H9 (cell line): ENCODE results near the gene NLRX1. TPM values are rescaled to one million over a fixed set of nuclear protein-coding genes. Genes with fewer than 3 reads are reported as not detected.

Experiments used
- DNase-seq: peaks from one replicate; pipeline ENCODE4 v3.0.0-alpha.2; 2017
- H2AFZ ChIP-seq: one replicate; pipeline ENCODE4 v1.6.1; 2013; ENCODE audit warnings: mild to moderate bottlenecking, low read length, control low read depth, moderate library complexity
- H2AK5ac ChIP-seq: 2 replicates; pipeline ENCODE4 v1.6.1; 2013; ENCODE audit warnings: low read length, control low read depth, mixed read lengths; ENCODE audit not compliant: insufficient read length
- H2BK120ac ChIP-seq: one replicate; pipeline ENCODE4 v1.6.1; 2013; ENCODE audit warnings: low read depth, mild to moderate bottlenecking, low read length, control low read depth, inconsistent platforms; ENCODE audit not compliant: poor library complexity, severe bottlenecking
- H2BK12ac ChIP-seq: 2 replicates; pipeline ENCODE4 v1.6.1; 2013; ENCODE audit warnings: low read length, control low read depth, mixed read lengths, low read depth; ENCODE audit not compliant: insufficient read length
- H2BK15ac ChIP-seq: 2 replicates; pipeline ENCODE4 v1.6.1; 2013; ENCODE audit warnings: low read depth, low read length, control low read depth
- H2BK20ac ChIP-seq: one replicate; pipeline ENCODE4 v1.6.1; 2013; ENCODE audit warnings: low read depth, mild to moderate bottlenecking, low read length, control low read depth, inconsistent platforms; ENCODE audit not compliant: poor library complexity, severe bottlenecking
- H2BK5ac ChIP-seq: 2 replicates; pipeline ENCODE4 v1.6.1; 2013; ENCODE audit warnings: low read length, control low read depth, mixed read lengths; ENCODE audit not compliant: insufficient read length
- H3K14ac ChIP-seq: 2 replicates; pipeline ENCODE4 v1.6.1; 2013; ENCODE audit warnings: low read length, control low read depth; ENCODE audit not compliant: insufficient read depth
- H3K18ac ChIP-seq: 2 replicates; pipeline ENCODE4 v1.6.1; 2013; ENCODE audit warnings: low read depth, mild to moderate bottlenecking, mixed read lengths, low read length, control low read depth; ENCODE audit not compliant: insufficient read length
- H3K23ac ChIP-seq: 2 replicates; pipeline ENCODE4 v1.6.1; 2013; ENCODE audit warnings: low read length, control low read depth, mixed read lengths, low read depth; ENCODE audit not compliant: insufficient read length
- H3K23me2 ChIP-seq: 2 replicates; pipeline ENCODE4 v1.6.1; 2013; ENCODE audit warnings: low read depth, mild to moderate bottlenecking, mixed read lengths, low read length, control low read depth; ENCODE audit not compliant: insufficient read length, poor library complexity, severe bottlenecking
- H3K27ac ChIP-seq: 2 replicates; pipeline ENCODE4 v1.5.1; 2013; ENCODE audit warnings: low read length, control low read depth, mixed read lengths, low read depth; ENCODE audit not compliant: insufficient read length
- H3K27me3 ChIP-seq: 2 replicates; pipeline ENCODE4 v1.6.1; 2013; ENCODE audit warnings: low read length, control low read depth, inconsistent platforms; ENCODE audit not compliant: insufficient read depth
- H3K4ac ChIP-seq: 2 replicates; pipeline ENCODE4 v1.6.1; 2013; ENCODE audit warnings: low read depth, mild to moderate bottlenecking, control low read depth, inconsistent platforms, low read length, moderate library complexity
- H3K4me1 ChIP-seq: 2 replicates; pipeline ENCODE4 v1.6.1; 2013; ENCODE audit warnings: low read length, control low read depth, inconsistent platforms; ENCODE audit not compliant: insufficient read depth
- H3K4me2 ChIP-seq: 2 replicates; pipeline ENCODE4 v1.6.1; 2013; ENCODE audit warnings: low read length, control low read depth, mixed read lengths; ENCODE audit not compliant: insufficient read length, insufficient read depth
- H3K56ac ChIP-seq: 2 replicates; pipeline ENCODE4 v1.6.1; 2013; ENCODE audit warnings: low read depth, mild to moderate bottlenecking, mixed read lengths, low read length, control low read depth; ENCODE audit not compliant: insufficient read length
- H3K79me1 ChIP-seq: 2 replicates; pipeline ENCODE4 v1.6.1; 2013; ENCODE audit warnings: low read depth, mild to moderate bottlenecking, moderate library complexity, low read length, control low read depth, inconsistent platforms; ENCODE audit not compliant: insufficient read depth, poor library complexity, severe bottlenecking
- H3K79me2 ChIP-seq: 2 replicates; pipeline ENCODE4 v1.6.1; 2013; ENCODE audit warnings: low read length, control low read depth, inconsistent platforms; ENCODE audit not compliant: insufficient read depth
- H3K9ac ChIP-seq: 2 replicates; pipeline ENCODE4 v1.6.1; 2013; ENCODE audit warnings: low read length, control low read depth, mixed read lengths; ENCODE audit not compliant: insufficient read length; ENCODE audit errors: extremely low read depth
- H3K9me3 ChIP-seq: one replicate; pipeline ENCODE4 v1.6.1; 2013; ENCODE audit warnings: low read depth, low read length, inconsistent platforms; ENCODE audit not compliant: control insufficient read depth
- H3T11ph ChIP-seq: one replicate; pipeline ENCODE4 v1.6.1; 2013; ENCODE audit warnings: mild to moderate bottlenecking, low read length, control low read depth, inconsistent platforms
- H4K20me1 ChIP-seq: one replicate; pipeline ENCODE4 v1.6.1; 2013; ENCODE audit not compliant: control insufficient read depth, insufficient read length, insufficient read depth
- H4K5ac ChIP-seq: 2 replicates; pipeline ENCODE4 v1.6.1; 2013; ENCODE audit warnings: low read depth, mild to moderate bottlenecking, mixed read lengths, low read length, control low read depth; ENCODE audit not compliant: insufficient read length
- H4K8ac ChIP-seq: replicated peaks from 2 replicates; pipeline ENCODE4 v1.6.1; 2013; ENCODE audit warnings: low read length, control low read depth, mixed read lengths, low read depth; ENCODE audit not compliant: insufficient read length
- H4K91ac ChIP-seq: 2 replicates; pipeline ENCODE4 v1.6.1; 2013; ENCODE audit warnings: low read depth, mild to moderate bottlenecking, moderate library complexity, mixed read lengths, low read length, control low read depth; ENCODE audit not compliant: insufficient read length
- H3K27ac Mint-ChIP-seq, 3 experiments: 2 replicates in 2 of 3; 3 replicates in 1 of 3; pipeline ENCODE4 v1.8.0; 2020 to 2021; ENCODE audit warnings: mixed read lengths in 3 of 3, mild to moderate bottlenecking in 1 of 3, moderate library complexity in 1 of 3
- H3K27me3 Mint-ChIP-seq: 2 replicates; pipeline ENCODE4 v1.8.0; 2021; ENCODE audit warnings: low read depth, mild to moderate bottlenecking, moderate library complexity, mixed read lengths
- H3K36me3 Mint-ChIP-seq, 3 experiments: 2 replicates in 2 of 3; 3 replicates in 1 of 3; pipeline ENCODE4 v1.8.0; 2020 to 2021; ENCODE audit warnings: low read depth in 3 of 3, mixed read lengths in 3 of 3; ENCODE audit not compliant: insufficient read depth in 1 of 3
- H3K4me1 Mint-ChIP-seq, 2 experiments: 2 replicates each; pipeline ENCODE4 v1.8.0; 2020; ENCODE audit warnings: mixed read lengths in 2 of 2
- H3K4me3 Mint-ChIP-seq, 2 experiments: 2 replicates in 1 of 2; 3 replicates in 1 of 2; pipeline ENCODE4 v1.8.0; 2020 to 2021; ENCODE audit warnings: mild to moderate bottlenecking in 2 of 2, mixed read lengths in 2 of 2, moderate library complexity in 1 of 2
- H3K9me3 Mint-ChIP-seq, 2 experiments: 2 replicates in 1 of 2; 3 replicates in 1 of 2; pipeline ENCODE4 v1.8.0; 2020; ENCODE audit warnings: mild to moderate bottlenecking in 2 of 2, mixed read lengths in 2 of 2, moderate library complexity in 1 of 2
- CTCF ChIP-seq: fragments of 200-600 bp; sonication (generic); conservative IDR thresholded peaks from 3 replicates; pipeline ENCODE4 v1.8.0; 2021; ENCODE audit warnings: antibody characterized with exemption, mild to moderate bottlenecking
- WGBS: extraction: QIAGEN DNeasy Blood & Tissue Kit; methylation state at CpG from one replicate; pipeline ENCODE4 v1.1.7; 2013; ENCODE audit warnings: missing lambda C conversion rate, low lambda C conversion rate, mixed read lengths; ENCODE audit not compliant: insufficient read length; ENCODE audit errors: extremely low coverage; 5-methylcytosine and 5-hydroxymethylcytosine counted together
- total RNA-seq: library from RNA; stranded (reverse); gene quantifications from 2 replicates; pipeline ENCODE4 v1.2.1, GENCODE V29; 2021

Gene NLRX1
- total RNA-seq, 1 experiment from 2014 or later = 18.2 TPM

GRCh38 chr11:119160151-119160550, 8.4 kb upstream of the NLRX1 start:
- no peak overlapping the region for H2AFZ ChIP-seq
- no peaks in the 10 kb centered on the region for H3K9me3 Mint-ChIP-seq
- H3K4me2 ChIP-seq = no peak overlapping the region

More at GRCh38 chr11:119160151-119160550, 8.4 kb upstream of the NLRX1 start:
- Mint-ChIP-seq H3K27ac (no peak overlapping the region), H3K27me3 (peaks cover 10% of the 10 kb centered on the region), H3K36me3 (no peaks in the 10 kb centered on the region), H3K4me1 (peaks cover 11 to 15% of the 10 kb centered on the region in 2 experiments), H3K4me3 (no peak overlapping the region)
- TF ChIP-seq CTCF = no peak
- Histone ChIP-seq H3K79me1 (no peaks in the 10 kb centered on the region), H3K56ac (no peak overlapping the region), H2AK5ac (no peak overlapping the region), H3K14ac (no peak overlapping the region), H3K23me2 (no peaks in the 10 kb centered on the region), H3K79me2 (no peaks in the 10 kb centered on the region), H2BK15ac (no peak overlapping the region), H2BK5ac (no peak overlapping the region), H3K23ac (no peak overlapping the region), H3K18ac (no peak overlapping the region), H4K20me1 (no peaks in the 10 kb centered on the region), H3K9me3 (no peaks in the 10 kb centered on the region), H3T11ph (no peak overlapping the region), H2BK120ac (no peak overlapping the region), H3K4me1 (no peaks in the 10 kb centered on the region), H4K91ac (no peak overlapping the region), H4K5ac (no peak overlapping the region), H2BK20ac (no peak overlapping the region), H3K27ac (no peak overlapping the region), H3K9ac (no peak overlapping the region), H3K27me3 (no peaks in the 10 kb centered on the region), H4K8ac (no peak overlapping the region), H2BK12ac (no peak overlapping the region), H3K4ac (no peak overlapping the region)
- DNase-seq = no peak
- no CpG with 5 or more reads among the region's 9 CpGs for WGBS
